HG03442 (cell line): ENCODE results near the gene FRAS1.
"Not testable (repeated sequence)": the region's sequence is repeated elsewhere in the genome, so short reads cannot be mapped to it uniquely, and the experiment has no call there.

ENCODE experiments used
- ATAC-seq: cut with Tn5 transposase; IDR thresholded peaks from one replicate; pipeline ENCODE4 v1.9.1; 2021; ENCODE audit warnings: mild to moderate bottlenecking, moderate library complexity; ENCODE audit not compliant: unreplicated experiment

Gene FRAS1

GRCh38 chr4:78423790-78424189 lies 366.7 kb downstream of the FRAS1 start:
- ATAC-seq: no peak

- no peak for ATAC-seq
Measured at GRCh38 chr4:78424461-78424860, 367.3 kb downstream of the FRAS1 start.

GRCh38 chr4:78426972-78427371 lies 369.8 kb downstream of the FRAS1 start:
- no peak for ATAC-seq

GRCh38 chr4:78428996-78429395 lies 371.9 kb downstream of the FRAS1 start:
- ATAC-seq: no peak

- no peak for ATAC-seq
Measured at GRCh38 chr4:78432896-78433295, 375.8 kb downstream of the FRAS1 start.

GRCh38 chr4:78437608-78438088 lies 380.5 kb downstream of the FRAS1 start:
- ATAC-seq: no peak

- ATAC-seq: no peak
Measured at GRCh38 chr4:78439328-78439727, 382.2 kb downstream of the FRAS1 start.

GRCh38 chr4:78441756-78442155 lies 384.6 kb downstream of the FRAS1 start:
- ATAC-seq: no peak

GRCh38 chr4:78446619-78447018 lies 389.5 kb downstream of the FRAS1 start:
- ATAC-seq: no peak

GRCh38 chr4:78451407-78451806 lies 394.3 kb downstream of the FRAS1 start:
- ATAC-seq: no peak

GRCh38 chr4:78454016-78454415 lies 396.9 kb downstream of the FRAS1 start:
- ATAC-seq: no peak

GRCh38 chr4:78457751-78458150 lies 400.6 kb downstream of the FRAS1 start:
- no peak for ATAC-seq

GRCh38 chr4:78459327-78459726 lies 402.2 kb downstream of the FRAS1 start:
- ATAC-seq: peak; percentile 52

- ATAC-seq: no peak
Measured at GRCh38 chr4:78460368-78460767, 403.2 kb downstream of the FRAS1 start.

- no peak for ATAC-seq
Measured at GRCh38 chr4:78464265-78464664, 407.1 kb downstream of the FRAS1 start.

- ATAC-seq: not testable (repeated sequence)
Measured at GRCh38 chr4:78467223-78467622, 410.1 kb downstream of the FRAS1 start.

GRCh38 chr4:78468272-78468671 lies 411.1 kb downstream of the FRAS1 start:
- no peak for ATAC-seq

- no peak for ATAC-seq
Measured at GRCh38 chr4:78476108-78476704, 419.1 kb downstream of the FRAS1 start.

- ATAC-seq: no peak
Measured at GRCh38 chr4:78477276-78477675, 420.2 kb downstream of the FRAS1 start.

- ATAC-seq: no peak
Measured at GRCh38 chr4:78478523-78478922, 421.4 kb downstream of the FRAS1 start.

- ATAC-seq: no peak
Measured at GRCh38 chr4:78480286-78480685, 423.2 kb downstream of the FRAS1 start.

- ATAC-seq: no peak
Measured at GRCh38 chr4:78481180-78481579, 424.1 kb downstream of the FRAS1 start.

- no peak for ATAC-seq
Measured at GRCh38 chr4:78482281-78482680, 425.2 kb downstream of the FRAS1 start.
